ENCODE results near the gene OSBPL7.

Gene OSBPL7

DNA sequence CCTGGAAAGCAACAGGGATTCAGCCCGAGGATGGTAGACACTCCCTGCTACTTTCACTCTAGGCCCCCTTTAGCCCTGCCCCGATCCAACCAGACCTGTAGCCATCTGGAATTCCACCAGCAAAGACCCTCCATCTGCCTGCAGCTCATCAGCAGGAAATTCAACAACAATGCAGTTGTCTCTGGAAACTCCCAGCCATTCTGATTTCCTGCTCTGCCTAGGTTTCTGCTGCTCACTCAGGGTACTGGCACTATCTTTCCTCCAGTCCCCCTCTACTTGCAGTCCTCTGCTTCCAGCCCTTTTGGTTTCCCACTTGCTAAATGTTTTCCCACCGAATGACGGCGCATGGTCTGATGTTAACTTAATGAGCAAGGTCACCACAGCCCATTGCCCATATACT is 32.0 kb upstream of the OSBPL7 start:
- Histone ChIP-seq H3K18ac (ENCODE audit: low read length) (no peak overlapping the region), H4K12ac (ENCODE audit: low read depth, low read length) (no peak overlapping the region), H3K36me3 (ENCODE audit: control insufficient read depth in 1 of 2, insufficient read depth in 2 of 2, low read length in 2 of 2) (peaks cover 1 to 4% of the 10 kb centered on the region in 2 experiments), H2BK5ac (ENCODE audit: low read depth, low read length, poor library complexity) (no peak overlapping the region), H3K14ac (ENCODE audit: low read length) (no peak overlapping the region), H3K23ac (ENCODE audit: low read length) (no peak overlapping the region), H3K79me1 (ENCODE audit: low read length) (peaks cover 18% of the 10 kb centered on the region), H2AK5ac (ENCODE audit: low read length) (peak overlapping the region; percentile 13), H3K27me3 (ENCODE audit: insufficient read depth, low read length) (peaks cover 13% of the 10 kb centered on the region), H2BK120ac (ENCODE audit: insufficient read depth, low read length, poor library complexity) (no peak overlapping the region), H3K79me2 (ENCODE audit: control insufficient read depth, insufficient read depth, low read length, poor library complexity) (peaks cover 13% of the 10 kb centered on the region), H3K4me3 (ENCODE audit: low read depth, low read length) (no peak overlapping the region), H3K27ac (ENCODE audit: low read depth, low read length) (no peak overlapping the region), H3K9ac (ENCODE audit: low read length) (no peak overlapping the region), H4K91ac (ENCODE audit: low read depth, low read length) (no peak overlapping the region), H3K4me2 (ENCODE audit: low read length) (no peak overlapping the region), H4K8ac (ENCODE audit: low read depth, low read length) (no peak overlapping the region), H2AFZ (ENCODE audit: insufficient read depth, low read length, poor library complexity) (no peak overlapping the region), H3K4me1 (ENCODE audit: control insufficient read depth in 1 of 2, insufficient read depth in 2 of 2, low read length in 2 of 2) (peaks cover 19 to 25% of the 10 kb centered on the region in 2 experiments), H3K4ac (ENCODE audit: low read depth, low read length) (no peak overlapping the region), H2BK12ac (ENCODE audit: low read length) (no peak overlapping the region), H3K9me3 (ENCODE audit: insufficient read depth, low read depth, low read length) (no peaks in the 10 kb centered on the region)
- no CpG with 5 or more reads among the region's 5 CpGs for WGBS (ENCODE audit: extremely low coverage, insufficient coverage, insufficient read length)
- DNase-seq: no peak

GRCh38 chr17:47852113-47852949 is 30.7 kb upstream of the OSBPL7 start:
- peaks cover 15% of the 10 kb centered on the region for H3K79me2 ChIP-seq (ENCODE audit: control insufficient read depth, insufficient read depth, low read length, poor library complexity)
- peaks cover 19% of the 10 kb centered on the region for H3K79me1 ChIP-seq (ENCODE audit: low read length)
- no peak overlapping the region for H2AK5ac ChIP-seq (ENCODE audit: low read length)
- no peak for DNase-seq
- H2BK5ac ChIP-seq (ENCODE audit: low read depth, low read length, poor library complexity): no peak overlapping the region
- peaks cover 24 to 33% of the 10 kb centered on the region in 2 experiments for H3K4me1 ChIP-seq (ENCODE audit: control insufficient read depth in 1 of 2, insufficient read depth in 2 of 2, low read length in 2 of 2)
- H4K91ac ChIP-seq (ENCODE audit: low read depth, low read length): peak overlapping the region; percentile 59
- peak overlapping the region; percentile 1 for H3K4me2 ChIP-seq (ENCODE audit: low read length)
- H3K4ac ChIP-seq (ENCODE audit: low read depth, low read length): no peak overlapping the region
- H3K27me3 ChIP-seq (ENCODE audit: insufficient read depth, low read length): peaks cover 13% of the 10 kb centered on the region
- WGBS (ENCODE audit: extremely low coverage, insufficient coverage, insufficient read length): no CpG with 5 or more reads among the region's 32 CpGs
- H2BK12ac ChIP-seq (ENCODE audit: low read length): no peak overlapping the region
- H3K36me3 ChIP-seq (ENCODE audit: control insufficient read depth in 1 of 2, insufficient read depth in 2 of 2, low read length in 2 of 2): peaks cover 5 to 7% of the 10 kb centered on the region in 2 experiments
- H3K4me3 ChIP-seq (ENCODE audit: low read depth, low read length): no peak overlapping the region
- H3K9me3 ChIP-seq (ENCODE audit: insufficient read depth, low read depth, low read length): no peaks in the 10 kb centered on the region
- H3K9ac ChIP-seq (ENCODE audit: low read length): peak overlapping the region; percentile 10
- H4K12ac ChIP-seq (ENCODE audit: low read depth, low read length): no peak overlapping the region
- no peak overlapping the region for H2AFZ ChIP-seq (ENCODE audit: insufficient read depth, low read length, poor library complexity)
- H3K18ac ChIP-seq (ENCODE audit: low read length): no peak overlapping the region
- no peak overlapping the region for H2BK120ac ChIP-seq (ENCODE audit: insufficient read depth, low read length, poor library complexity)
- no peak overlapping the region for H3K14ac ChIP-seq (ENCODE audit: low read length)
- H4K8ac ChIP-seq (ENCODE audit: low read depth, low read length): no peak overlapping the region
- peak overlapping the region; percentile 69 for H3K23ac ChIP-seq (ENCODE audit: low read length)
- H3K27ac ChIP-seq (ENCODE audit: low read depth, low read length): no peak overlapping the region

GRCh38 chr17:47851764-47852112 is 30.1 kb upstream of the OSBPL7 start:
- H2BK120ac ChIP-seq (ENCODE audit: insufficient read depth, low read length, poor library complexity): peak overlapping the region; percentile 76
- peak overlapping the region; percentile 32 for H2BK5ac ChIP-seq (ENCODE audit: low read depth, low read length, poor library complexity)
- no peak overlapping the region for H3K23ac ChIP-seq (ENCODE audit: low read length)
- peak overlapping the region; percentile 21 for H2BK12ac ChIP-seq (ENCODE audit: low read length)
- H3K36me3 ChIP-seq (ENCODE audit: control insufficient read depth in 1 of 2, insufficient read depth in 2 of 2, low read length in 2 of 2): peaks cover 9 to 13% of the 10 kb centered on the region in 2 experiments
- H3K9ac ChIP-seq (ENCODE audit: low read length): no peak overlapping the region
- no peak overlapping the region for H2AK5ac ChIP-seq (ENCODE audit: low read length)
- no peaks in the 10 kb centered on the region for H3K9me3 ChIP-seq (ENCODE audit: insufficient read depth, low read depth, low read length)
- H4K91ac ChIP-seq (ENCODE audit: low read depth, low read length): peak overlapping the region; percentile 59
- no peak overlapping the region for H3K27ac ChIP-seq (ENCODE audit: low read depth, low read length)
- peak overlapping the region; percentile 1 for H3K4me2 ChIP-seq (ENCODE audit: low read length)
- peaks cover 13% of the 10 kb centered on the region for H3K27me3 ChIP-seq (ENCODE audit: insufficient read depth, low read length)
- H4K8ac ChIP-seq (ENCODE audit: low read depth, low read length): peak overlapping the region; percentile 24
- no peak overlapping the region for H3K4me3 ChIP-seq (ENCODE audit: low read depth, low read length)
- no peak overlapping the region for H3K4ac ChIP-seq (ENCODE audit: low read depth, low read length)
- DNase-seq: no peak
- peaks cover 24% of the 10 kb centered on the region for H3K79me1 ChIP-seq (ENCODE audit: low read length)
- H3K4me1 ChIP-seq (ENCODE audit: control insufficient read depth in 1 of 2, insufficient read depth in 2 of 2, low read length in 2 of 2): peaks cover 27 to 38% of the 10 kb centered on the region in 2 experiments
- no peak overlapping the region for H2AFZ ChIP-seq (ENCODE audit: insufficient read depth, low read length, poor library complexity)
- no CpG with 5 or more reads among the region's 11 CpGs for WGBS (ENCODE audit: extremely low coverage, insufficient coverage, insufficient read length)
- peak overlapping the region; percentile 58 for H3K18ac ChIP-seq (ENCODE audit: low read length)
- H3K14ac ChIP-seq (ENCODE audit: low read length): peak overlapping the region; percentile 15
- peak overlapping the region; percentile 6 for H4K12ac ChIP-seq (ENCODE audit: low read depth, low read length)
- H3K79me2 ChIP-seq (ENCODE audit: control insufficient read depth, insufficient read depth, low read length, poor library complexity): peaks cover 17% of the 10 kb centered on the region

- Histone ChIP-seq H2BK12ac (ENCODE audit: low read length) (peak within 1 kb of the TSS; percentile 72), H4K8ac (ENCODE audit: low read depth, low read length) (peak within 1 kb of the TSS; percentile 82), H3K79me1 (ENCODE audit: low read length) (peaks cover 26% of the 10 kb centered on the region), H2AFZ (ENCODE audit: insufficient read depth, low read length, poor library complexity) (peak within 1 kb of the TSS; percentile 53), H3K4ac (ENCODE audit: low read depth, low read length) (peak within 1 kb of the TSS; percentile 57), H3K4me2 (ENCODE audit: low read length) (peak within 1 kb of the TSS; percentile 82), H3K27ac (ENCODE audit: low read depth, low read length) (peak within 1 kb of the TSS; percentile 57), H3K23ac (ENCODE audit: low read length) (no peak within 1 kb of the TSS), H3K79me2 (ENCODE audit: control insufficient read depth, insufficient read depth, low read length, poor library complexity) (peaks cover 17% of the 10 kb centered on the region), H3K4me1 (ENCODE audit: control insufficient read depth in 1 of 2, insufficient read depth in 2 of 2, low read length in 2 of 2) (peaks cover 27 to 38% of the 10 kb centered on the region in 2 experiments), H3K27me3 (ENCODE audit: insufficient read depth, low read length) (peaks cover 13% of the 10 kb centered on the region), H3K18ac (ENCODE audit: low read length) (peak within 1 kb of the TSS; percentile 89), H3K36me3 (ENCODE audit: control insufficient read depth in 1 of 2, insufficient read depth in 2 of 2, low read length in 2 of 2) (peaks cover 9 to 16% of the 10 kb centered on the region in 2 experiments), H2BK5ac (ENCODE audit: low read depth, low read length, poor library complexity) (peak within 1 kb of the TSS; percentile 85), H2BK120ac (ENCODE audit: insufficient read depth, low read length, poor library complexity) (peak within 1 kb of the TSS; percentile 76), H3K9ac (ENCODE audit: low read length) (peak within 1 kb of the TSS; percentile 75), H3K9me3 (ENCODE audit: insufficient read depth, low read depth, low read length) (no peaks in the 10 kb centered on the region), H3K4me3 (ENCODE audit: low read depth, low read length) (peak within 1 kb of the TSS; percentile 67), H4K12ac (ENCODE audit: low read depth, low read length) (peak within 1 kb of the TSS; percentile 45), H3K14ac (ENCODE audit: low read length) (peak within 1 kb of the TSS; percentile 86), H4K91ac (ENCODE audit: low read depth, low read length) (peak within 1 kb of the TSS; percentile 59), H2AK5ac (ENCODE audit: low read length) (peak within 1 kb of the TSS; percentile 4)
- peak; percentile 89 to 90 for DNase-seq
- WGBS (ENCODE audit: extremely low coverage, insufficient coverage, insufficient read length): no CpG with 5 or more reads among the region's 71 CpGs
Observed at GRCh38 chr17:47850692-47851573, 29.3 kb upstream of the OSBPL7 start, which contains the start of gene SP6. Gene SP6 (minus strand): TSS chr17:47851163. CDS start chr17:47848429, 2,734 bp downstream.
